ENCODE results near the gene MIB1. TPM values are rescaled to one million over a fixed set of nuclear protein-coding genes. Genes with fewer than 3 reads are reported as not detected.
A peak's percentile ranks its signal among the peaks of the same experiment; 100 is the strongest.

The MIB1 gene
- total RNA-seq, 1 donor from 2014 or later: 88.9 TPM

GRCh38 chr18:21864386-21864785 lies 123.8 kb downstream of the MIB1 start:
- FAIRE-seq (peak; percentile 82), DNase-seq (ENCODE audit: low spot score in 2 of 2) (no peak)

- no peak for FAIRE-seq
- no peak for DNase-seq (ENCODE audit: low spot score in 2 of 2)
These were observed 124.5 kb downstream of the MIB1 start for GRCh38 chr18:21865043-21865442.

GRCh38 chr18:21868770-21869169 lies 128.2 kb downstream of the MIB1 start:
- DNase-seq (ENCODE audit: low spot score in 2 of 2) (no peak), FAIRE-seq (no peak)

- FAIRE-seq: no peak
- DNase-seq (ENCODE audit: low spot score in 2 of 2): no peak
These were observed 149.0 kb downstream of the MIB1 start for GRCh38 chr18:21889570-21889969.

- DNase-seq (ENCODE audit: low spot score in 2 of 2): no peak
- no peak for FAIRE-seq
These were observed 154.2 kb downstream of the MIB1 start for GRCh38 chr18:21894619-21895367.

- no peak for FAIRE-seq
- DNase-seq (ENCODE audit: low spot score in 2 of 2): no peak
These were observed 156.2 kb downstream of the MIB1 start for GRCh38 chr18:21896732-21897336.

- FAIRE-seq (no peak), DNase-seq (ENCODE audit: low spot score in 2 of 2) (peak; percentile 11 to 43)
These were observed 157.2 kb downstream of the MIB1 start for GRCh38 chr18:21897811-21898210.

GRCh38 chr18:21900605-21901352 lies 160.2 kb downstream of the MIB1 start:
- no peak for FAIRE-seq

GRCh38 chr18:21901423-21901945 lies 160.9 kb downstream of the MIB1 start:
- no peak for FAIRE-seq
- DNase-seq (ENCODE audit: low spot score in 2 of 2): no peak

More at GRCh38 chr18:21900605-21901352, 160.2 kb downstream of the MIB1 start:
- no peak for DNase-seq (ENCODE audit: low spot score in 2 of 2)

GRCh38 chr18:21903709-21904108 lies 163.1 kb downstream of the MIB1 start:
- no peak for FAIRE-seq
- DNase-seq (ENCODE audit: low spot score in 2 of 2): no peak

- FAIRE-seq (no peak), DNase-seq (ENCODE audit: low spot score in 2 of 2) (no peak)
These were observed 164.3 kb downstream of the MIB1 start for GRCh38 chr18:21904856-21905255.

GRCh38 chr18:21907451-21907850 lies 166.9 kb downstream of the MIB1 start:
- no peak for FAIRE-seq

GRCh38 chr18:21908711-21909110 lies 168.1 kb downstream of the MIB1 start:
- no peak for DNase-seq (ENCODE audit: low spot score in 2 of 2)
- FAIRE-seq: no peak

More at GRCh38 chr18:21907451-21907850, 166.9 kb downstream of the MIB1 start:
- no peak for DNase-seq (ENCODE audit: low spot score in 2 of 2)

GRCh38 chr18:21910906-21911305 lies 170.3 kb downstream of the MIB1 start:
- DNase-seq (ENCODE audit: low spot score in 2 of 2): no peak

GRCh38 chr18:21911551-21911950 lies 171.0 kb downstream of the MIB1 start:
- DNase-seq (ENCODE audit: low spot score in 2 of 2) (no peak), FAIRE-seq (no peak)

More at GRCh38 chr18:21910906-21911305, 170.3 kb downstream of the MIB1 start:
- no peak for FAIRE-seq

GRCh38 chr18:21912339-21913239 lies 172.0 kb downstream of the MIB1 start:
- DNase-seq (ENCODE audit: low spot score in 2 of 2) (no peak), FAIRE-seq (no peak)

GRCh38 chr18:21914739-21915319 lies 174.2 kb downstream of the MIB1 start:
- DNase-seq (ENCODE audit: low spot score in 2 of 2) (no peak), FAIRE-seq (no peak)

GRCh38 chr18:21915546-21915945 lies 175.0 kb downstream of the MIB1 start:
- no peak for FAIRE-seq
- DNase-seq (ENCODE audit: low spot score in 2 of 2): no peak

GRCh38 chr18:21916594-21916993 lies 176.0 kb downstream of the MIB1 start:
- no peak for FAIRE-seq
- DNase-seq (ENCODE audit: low spot score in 2 of 2): no peak

- DNase-seq (ENCODE audit: low spot score in 2 of 2) (no peak), FAIRE-seq (no peak)
These were observed 178.1 kb downstream of the MIB1 start for GRCh38 chr18:21918693-21919092.
